GM21529 (cell line): Measurements from ENCODE around the gene MYO15B.

ENCODE experiments used
- ATAC-seq: cut with Tn5 transposase; IDR thresholded peaks from one replicate; pipeline ENCODE4 v1.9.1; 2021; ENCODE audit not compliant: unreplicated experiment

The MYO15B gene

GRCh38 chr17:75601057-75601987 lies 13.7 kb downstream of the MYO15B start:
- no peak for ATAC-seq

GRCh38 chr17:75602644-75603043 lies 15.0 kb downstream of the MYO15B start:
- ATAC-seq: no peak

DNA sequence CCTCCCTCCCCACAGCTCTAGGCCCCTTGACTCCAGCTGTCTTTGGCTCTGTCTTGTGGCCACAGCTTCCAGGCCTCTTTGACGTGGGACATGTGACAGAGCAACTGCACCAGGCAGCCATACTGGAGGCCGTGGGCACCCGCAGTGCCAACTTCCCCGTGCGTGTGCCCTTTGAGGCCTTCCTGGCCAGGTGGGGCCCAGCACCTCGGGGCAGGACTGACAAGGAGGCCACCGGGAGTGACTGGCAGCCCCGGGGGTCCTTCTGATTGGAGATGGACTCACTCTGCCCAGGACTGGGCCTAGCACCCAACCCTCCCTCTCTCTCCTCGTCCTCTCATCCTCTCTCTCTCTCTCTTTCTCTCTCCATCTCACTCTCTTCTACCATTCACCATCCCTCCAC lies 15.5 kb downstream of the MYO15B start:
- ATAC-seq: no peak

- no peak for ATAC-seq
Observed at GRCh38 chr17:75604034-75604695, 16.6 kb downstream of the MYO15B start.

- no peak for ATAC-seq
Observed at GRCh38 chr17:75605790-75606189, 18.2 kb downstream of the MYO15B start.

DNA sequence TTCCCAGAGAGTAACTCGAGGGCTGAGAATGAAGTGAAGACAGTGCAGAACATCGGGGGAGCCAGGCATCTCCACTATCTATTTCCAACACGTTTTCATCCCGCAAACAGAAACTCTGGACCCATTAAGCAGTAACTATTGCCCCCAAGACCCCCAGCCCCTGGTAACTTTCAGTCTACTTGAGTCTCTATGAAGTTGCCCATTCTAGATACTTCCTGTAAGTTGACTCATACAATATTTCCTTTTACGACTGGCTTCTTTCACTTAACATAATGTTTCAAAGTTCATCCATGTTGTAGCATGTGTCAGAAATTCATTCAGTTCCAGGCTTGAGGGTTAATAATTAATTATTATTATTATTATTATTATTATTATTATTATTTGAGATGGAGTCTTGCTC lies 19.5 kb downstream of the MYO15B start:
- no peak for ATAC-seq

- no peak for ATAC-seq
Observed at GRCh38 chr17:75610103-75610984, 22.7 kb downstream of the MYO15B start.

GRCh38 chr17:75611851-75612429 lies 24.3 kb downstream of the MYO15B start:
- ATAC-seq: no peak

- ATAC-seq: no peak
Observed at GRCh38 chr17:75612906-75613626, 25.5 kb downstream of the MYO15B start.

GRCh38 chr17:75614006-75614405 lies 26.4 kb downstream of the MYO15B start:
- ATAC-seq: no peak

- ATAC-seq: no peak
Observed at GRCh38 chr17:75614556-75615270, 27.1 kb downstream of the MYO15B start.

DNA sequence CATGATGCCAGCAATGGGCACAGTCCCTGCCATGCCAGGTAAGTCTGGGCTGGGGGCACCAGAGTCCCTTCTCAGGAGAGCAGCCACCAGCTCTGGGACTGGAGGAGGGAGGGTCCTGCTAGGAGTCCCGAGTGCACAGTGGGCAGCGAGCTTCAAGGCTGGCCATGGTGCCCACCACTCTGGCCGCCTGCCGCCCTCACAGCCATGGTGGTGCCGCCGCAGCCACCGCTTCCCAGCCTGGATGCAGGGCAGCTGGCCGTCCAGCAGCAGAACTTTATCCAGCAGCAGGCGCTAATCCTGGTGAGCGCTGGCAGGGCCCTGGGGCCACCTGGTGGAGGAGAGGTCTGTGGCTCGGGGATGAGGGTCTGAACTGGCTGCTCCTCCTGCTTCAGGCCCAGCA lies 27.7 kb downstream of the MYO15B start:
- no peak for ATAC-seq

DNA sequence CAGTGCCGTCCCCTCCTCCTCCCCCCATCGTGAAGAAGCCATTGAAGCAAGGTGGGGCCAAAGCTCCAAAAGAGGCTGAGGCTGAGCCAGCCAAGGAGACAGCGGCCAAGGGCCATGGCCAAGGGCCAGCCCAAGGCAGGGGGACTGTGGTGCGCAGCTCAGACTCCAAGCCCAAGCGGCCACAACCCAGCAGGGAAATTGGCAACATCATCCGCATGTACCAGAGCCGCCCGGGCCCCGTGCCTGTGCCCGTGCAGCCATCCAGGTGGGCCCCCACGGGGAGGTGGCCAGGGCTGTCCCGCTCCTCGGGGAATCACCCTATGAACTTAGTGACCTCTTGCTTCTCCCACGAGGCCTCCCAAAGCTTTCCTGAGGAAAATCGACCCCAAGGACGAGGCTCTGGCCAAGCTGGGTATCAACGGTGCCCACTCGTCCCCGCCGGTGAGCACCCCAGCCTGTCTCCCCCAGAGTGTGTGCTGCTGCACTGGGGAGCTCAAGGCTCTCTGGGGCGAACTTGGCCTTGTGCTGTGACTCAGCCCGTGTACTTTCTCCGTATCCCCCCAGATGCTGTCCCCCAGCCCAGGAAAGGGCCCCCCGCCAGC lies 29.0 kb downstream of the MYO15B start:
- no peak for ATAC-seq

DNA sequence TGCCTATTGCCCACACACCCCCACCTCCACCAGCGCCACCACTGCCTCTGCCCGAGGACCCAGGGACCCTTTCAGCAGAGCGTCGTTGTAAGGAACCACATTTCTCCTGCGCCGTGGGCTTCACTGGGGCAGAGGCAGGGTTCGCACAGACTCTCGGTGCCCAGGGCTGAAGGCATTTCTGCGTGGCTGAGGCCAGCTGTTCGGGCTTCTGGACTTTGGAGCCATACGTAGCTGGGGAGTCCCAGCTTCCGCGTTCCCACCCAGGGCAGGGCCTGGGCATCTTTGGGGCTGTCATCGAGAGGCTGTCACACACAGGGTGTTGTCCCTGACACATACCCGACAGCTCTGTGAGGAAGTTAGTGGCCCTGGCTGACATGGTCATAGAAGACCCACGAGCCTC lies 29.6 kb downstream of the MYO15B start:
- ATAC-seq: no peak

DNA sequence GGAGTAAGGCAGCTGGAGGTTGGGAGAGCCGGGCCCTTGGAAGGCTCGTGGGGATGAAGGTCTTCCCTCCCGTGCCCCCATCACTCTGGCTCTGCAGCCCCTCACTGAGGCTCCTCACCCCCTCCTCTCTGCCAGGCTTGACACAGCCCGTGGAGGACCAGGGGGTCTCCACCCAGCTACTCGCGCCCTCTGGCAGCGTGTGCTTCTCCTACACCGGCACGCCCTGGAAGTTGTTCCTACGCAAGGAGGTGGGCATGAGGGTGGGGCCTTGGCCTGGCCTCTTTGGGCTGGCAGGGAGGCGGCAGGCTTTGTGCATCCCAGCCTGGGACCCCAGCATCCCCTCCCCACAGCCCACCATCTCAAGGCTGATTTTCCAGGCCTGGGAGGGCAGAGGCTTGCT lies 30.1 kb downstream of the MYO15B start:
- no peak for ATAC-seq

DNA sequence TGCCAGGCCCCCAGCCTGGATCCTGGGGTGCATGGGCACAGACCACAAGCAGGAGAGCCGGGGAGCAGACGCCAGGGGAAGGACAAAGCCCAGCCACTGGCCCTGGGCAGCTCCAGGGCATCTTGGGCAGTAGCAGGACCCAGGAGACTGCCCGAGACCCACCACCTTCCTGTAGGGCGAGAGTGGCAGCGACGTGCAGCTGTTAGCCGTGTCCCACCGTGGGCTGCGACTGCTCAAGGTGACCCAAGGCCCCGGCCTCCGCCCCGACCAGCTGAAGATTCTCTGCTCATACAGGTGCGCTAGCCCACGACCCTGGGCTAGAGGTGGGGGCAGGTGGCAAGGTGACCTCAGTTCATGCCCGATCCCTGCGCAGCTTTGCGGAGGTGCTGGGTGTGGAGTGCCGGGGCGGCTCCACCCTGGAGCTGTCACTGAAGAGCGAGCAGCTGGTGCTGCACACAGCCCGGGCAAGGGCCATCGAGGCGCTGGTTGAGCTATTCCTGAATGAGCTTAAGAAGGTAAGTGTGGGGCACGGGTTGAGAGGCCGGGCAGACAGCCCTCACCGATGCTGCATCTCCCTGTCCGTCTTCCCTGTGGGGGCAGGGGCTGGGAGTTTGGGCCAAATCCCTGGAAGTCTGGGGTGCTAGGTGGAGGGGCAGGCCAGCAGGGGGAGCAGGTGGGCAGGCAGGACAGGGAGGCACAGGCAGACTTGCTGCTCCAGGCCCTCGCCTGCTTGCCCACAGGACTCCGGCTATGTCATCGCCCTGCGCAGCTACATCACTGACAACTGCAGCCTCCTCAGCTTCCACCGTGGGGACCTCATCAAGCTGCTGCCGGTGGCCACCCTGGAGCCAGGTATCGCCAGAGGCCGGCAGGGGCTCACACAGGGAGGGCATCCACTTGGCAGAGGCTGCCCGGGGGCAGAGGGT lies 32.2 kb downstream of the MYO15B start:
- no peak for ATAC-seq

DNA sequence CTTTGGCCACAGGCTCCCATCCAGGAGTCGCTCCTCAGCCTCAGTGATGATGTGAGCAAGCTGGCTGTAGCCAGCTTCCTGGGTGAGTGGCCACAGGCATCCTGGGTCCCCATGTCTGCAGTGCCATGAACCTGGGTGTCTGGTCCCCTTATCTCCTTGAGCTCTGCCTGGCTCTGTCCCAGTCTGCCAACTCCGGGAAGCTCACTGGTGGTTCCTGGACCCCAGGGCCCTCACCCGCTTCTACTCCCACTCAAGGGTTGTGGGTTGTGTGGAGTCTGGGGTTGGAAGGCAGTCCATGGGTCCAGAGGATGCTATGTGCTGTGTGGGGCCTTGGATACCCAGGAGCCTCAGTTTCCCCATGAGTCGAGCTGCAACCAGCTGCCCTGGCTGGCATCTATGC lies 33.9 kb downstream of the MYO15B start:
- no peak for ATAC-seq

- ATAC-seq: no peak
Observed at GRCh38 chr17:75622076-75622475, 34.5 kb downstream of the MYO15B start.
